HG03378 (cell line): ENCODE measurements around the gene KCNAB2.

Source experiments
- ATAC-seq: cut with Tn5 transposase; IDR thresholded peaks from one replicate; pipeline ENCODE4 v1.9.1; 2021; ENCODE audit warnings: mild to moderate bottlenecking, moderate library complexity; ENCODE audit not compliant: unreplicated experiment

The KCNAB2 gene

DNA sequence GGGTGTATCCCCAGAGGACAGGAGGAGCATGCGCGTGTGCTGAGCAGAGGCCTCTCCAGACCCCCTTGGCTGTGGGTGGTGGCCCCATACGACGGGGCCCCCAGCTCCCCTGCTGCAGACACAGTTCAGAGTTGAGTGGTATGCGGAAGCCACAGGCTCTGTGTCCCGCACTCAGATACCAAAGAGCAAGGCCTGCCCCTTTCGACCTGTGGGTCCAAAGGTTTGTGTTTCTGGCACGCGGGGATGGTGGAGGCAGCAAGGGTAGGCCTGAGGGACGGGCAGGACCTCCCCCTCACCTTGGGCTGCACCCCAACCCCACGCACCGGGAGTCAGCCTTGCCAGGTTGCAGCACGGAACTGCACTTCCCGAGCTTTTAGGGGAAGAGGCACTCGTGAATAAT is at the start of gene KCNAB2:
TSS of gene KCNAB2 (plus strand) at position 328 of the 400 bp plus-strand sequence. CDS start 5,649 bp downstream, outside the sequence.
- ATAC-seq = no peak

DNA sequence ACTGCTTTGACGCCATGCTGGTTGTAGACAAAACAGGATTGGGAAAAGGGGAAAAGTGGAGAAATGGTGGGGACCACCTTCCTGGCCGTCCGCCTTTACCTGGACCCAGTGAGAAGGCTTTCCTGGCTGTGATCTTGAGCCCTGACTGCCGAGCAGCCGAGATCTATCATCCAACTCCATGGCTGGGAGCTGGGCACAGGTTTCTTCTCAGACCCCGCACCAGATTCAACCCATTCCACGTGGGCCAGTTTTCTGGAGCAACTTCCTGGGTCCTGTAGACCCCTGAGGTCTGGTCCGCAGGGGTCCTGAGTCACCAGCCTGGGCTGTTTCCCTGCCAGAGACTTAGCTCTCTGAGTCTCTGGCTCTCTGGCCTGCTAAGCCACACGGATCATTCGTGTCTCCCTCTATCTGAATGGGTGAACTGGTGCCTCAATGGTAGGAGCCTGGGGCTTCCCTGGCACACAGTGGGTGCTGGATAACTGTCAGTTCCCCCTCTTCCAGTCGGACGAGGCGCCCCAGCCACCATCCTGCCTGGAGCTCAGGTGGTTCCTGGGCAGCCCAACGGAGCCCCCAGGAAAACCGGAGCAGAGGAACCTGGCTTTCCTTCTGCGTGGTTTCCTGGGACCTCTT is 48.9 kb upstream of the KCNAB2 start:
- ATAC-seq = no peak

DNA sequence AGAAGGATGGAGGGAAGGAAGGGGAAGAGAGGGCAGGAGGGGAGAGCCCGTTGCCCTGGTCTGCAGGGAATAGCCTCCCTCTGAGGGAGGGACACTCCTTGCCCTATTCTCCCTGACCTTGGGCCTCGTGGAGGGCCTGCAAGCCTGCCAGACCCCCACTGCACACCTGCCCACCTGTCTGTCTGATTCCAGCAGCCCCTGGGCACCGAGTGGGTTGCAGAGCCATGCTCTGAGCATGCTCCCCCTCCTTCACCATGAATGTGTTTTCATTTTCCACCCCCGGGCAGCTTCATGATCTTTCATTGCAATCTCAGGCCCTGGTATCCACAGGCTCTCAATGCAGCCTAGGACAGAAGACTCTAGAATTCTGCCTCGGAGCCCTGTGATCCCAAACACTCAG is 48.4 kb upstream of the KCNAB2 start:
- ATAC-seq = no peak

DNA sequence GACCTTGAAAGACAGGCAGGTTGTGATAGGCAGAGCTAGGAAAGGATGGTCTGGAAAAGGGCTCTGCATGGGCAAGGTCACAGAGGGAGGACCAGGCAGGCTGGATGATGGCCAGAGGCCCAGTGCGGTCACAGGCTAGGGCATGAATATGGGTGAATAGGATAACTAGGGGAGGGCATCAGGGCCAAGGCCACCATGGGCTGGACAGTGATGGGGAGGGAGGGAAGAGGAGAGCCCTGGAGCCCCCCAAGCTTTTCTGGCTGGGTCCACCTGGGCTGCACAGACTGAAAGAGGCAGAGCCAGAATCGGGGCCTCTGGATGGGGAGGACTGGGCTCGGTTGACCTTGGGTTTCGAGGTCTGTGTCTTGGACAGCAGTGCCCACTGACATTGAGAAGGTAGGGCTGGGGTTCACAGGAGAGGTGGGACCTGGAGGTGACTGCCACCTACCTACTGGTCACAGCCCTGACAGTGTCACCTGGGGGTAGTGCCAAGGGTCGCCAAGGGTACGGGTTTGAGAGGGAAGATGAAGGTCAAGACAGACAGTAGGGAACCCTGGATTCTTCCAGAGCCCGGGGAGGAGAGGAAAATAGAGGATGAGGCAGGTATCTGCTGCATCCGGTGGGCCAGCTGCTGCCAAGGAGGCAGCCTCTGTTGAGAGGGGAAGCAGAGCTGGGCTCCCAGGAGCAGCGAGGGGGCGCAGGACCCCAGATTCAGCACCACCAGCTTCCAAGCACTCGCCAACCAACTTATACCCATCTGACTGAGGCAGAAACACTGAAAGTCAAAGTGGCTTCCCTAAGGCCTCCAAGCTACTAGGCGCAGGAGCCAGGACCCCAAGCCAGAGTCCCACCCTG is 47.4 kb upstream of the KCNAB2 start:
- no peak for ATAC-seq

DNA sequence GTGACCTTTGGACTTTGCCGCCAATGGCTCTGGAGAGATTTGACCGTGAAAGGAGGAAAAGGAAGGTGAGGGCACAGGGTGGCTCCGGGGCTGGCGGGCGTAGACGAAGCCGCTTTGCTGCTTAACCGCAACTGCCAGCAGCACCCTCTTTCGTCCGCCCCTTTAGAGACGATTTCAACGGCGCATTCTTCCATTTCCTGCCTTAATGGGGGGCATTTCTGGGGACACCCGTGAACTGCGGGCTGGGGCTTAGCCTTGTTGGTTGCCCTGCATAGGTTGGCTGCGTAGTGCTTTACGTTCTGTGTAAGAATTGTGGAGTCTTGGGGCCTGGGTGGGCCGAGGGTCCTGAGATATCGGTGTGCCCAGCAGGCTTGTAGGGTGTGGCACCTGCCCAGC is 46.8 kb upstream of the KCNAB2 start:
- no peak for ATAC-seq

DNA sequence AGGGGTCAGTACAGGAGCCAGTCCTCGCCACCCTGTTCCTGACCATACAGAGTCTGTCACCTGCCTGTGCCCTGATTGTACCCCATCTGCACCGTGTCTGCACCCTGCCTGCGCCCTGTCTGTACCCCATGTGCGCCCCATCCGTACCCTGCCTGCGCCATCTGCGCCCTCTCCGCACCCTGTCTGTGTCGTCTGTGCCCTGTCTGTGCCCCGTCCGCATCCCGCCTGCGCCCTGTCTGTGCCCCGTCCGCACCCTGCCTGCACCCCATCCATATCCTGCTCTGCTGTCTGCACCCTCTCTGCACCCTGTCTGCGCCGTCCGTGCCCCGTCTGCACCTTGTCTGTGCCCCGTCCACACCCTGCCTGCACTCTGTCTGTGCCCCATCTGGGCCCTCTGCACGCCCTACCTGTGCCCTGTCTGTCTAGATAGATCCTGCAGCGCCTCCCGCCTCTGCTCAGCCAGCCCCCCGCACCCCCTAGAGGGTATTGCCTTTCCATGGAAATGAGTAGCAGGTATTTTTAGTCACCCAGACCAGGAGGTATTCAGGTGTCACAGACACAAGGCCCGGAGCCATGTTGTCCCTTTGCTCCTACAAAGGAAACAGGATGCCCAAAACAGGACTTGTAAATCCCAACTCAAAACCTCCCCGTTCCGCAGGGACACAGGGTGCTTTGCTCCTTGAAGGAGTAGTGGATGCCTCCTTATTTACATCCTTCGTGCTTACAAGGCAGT is 45.8 kb upstream of the KCNAB2 start:
- no peak for ATAC-seq

DNA sequence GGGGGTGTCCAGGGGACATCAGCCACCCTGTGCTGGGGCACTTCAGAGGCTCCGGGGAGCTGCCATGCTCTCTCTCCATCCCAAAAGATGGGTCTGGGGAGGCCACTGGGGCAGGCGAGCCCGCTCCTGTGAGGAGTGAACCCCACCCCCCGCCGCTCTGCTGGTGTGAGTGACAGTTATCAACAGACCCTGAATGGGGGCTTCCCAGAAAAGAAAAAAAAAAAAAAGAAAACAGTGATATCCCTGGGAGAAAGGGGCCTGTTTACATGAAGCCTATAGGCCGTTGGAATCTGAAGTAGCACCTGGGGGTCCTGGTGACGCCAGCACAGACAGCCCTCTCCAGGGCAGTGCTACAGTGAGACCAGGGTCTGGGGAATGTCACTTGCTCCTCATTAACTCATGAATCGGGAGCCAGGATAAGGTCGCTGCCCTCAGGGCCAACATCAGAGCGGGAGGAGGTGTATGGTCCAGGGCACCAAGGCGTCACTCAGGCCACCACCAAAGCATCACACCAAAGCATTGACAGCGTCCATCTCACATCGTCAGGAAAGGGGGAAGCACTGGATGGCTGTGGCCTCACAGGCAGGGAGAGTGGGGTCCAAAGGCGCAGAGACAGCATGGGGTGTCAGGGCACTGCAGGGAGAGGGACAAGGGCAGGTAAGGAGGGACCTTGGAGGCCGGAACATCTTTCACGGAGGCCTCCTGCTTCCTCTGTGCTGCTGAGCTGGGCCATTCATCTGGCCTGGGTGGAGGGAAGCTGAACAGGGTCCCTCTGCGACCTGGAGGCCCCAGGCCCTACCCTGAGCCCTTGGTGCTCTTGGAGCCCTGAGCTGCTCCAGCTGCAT is 45.0 kb upstream of the KCNAB2 start:
- ATAC-seq = no peak

DNA sequence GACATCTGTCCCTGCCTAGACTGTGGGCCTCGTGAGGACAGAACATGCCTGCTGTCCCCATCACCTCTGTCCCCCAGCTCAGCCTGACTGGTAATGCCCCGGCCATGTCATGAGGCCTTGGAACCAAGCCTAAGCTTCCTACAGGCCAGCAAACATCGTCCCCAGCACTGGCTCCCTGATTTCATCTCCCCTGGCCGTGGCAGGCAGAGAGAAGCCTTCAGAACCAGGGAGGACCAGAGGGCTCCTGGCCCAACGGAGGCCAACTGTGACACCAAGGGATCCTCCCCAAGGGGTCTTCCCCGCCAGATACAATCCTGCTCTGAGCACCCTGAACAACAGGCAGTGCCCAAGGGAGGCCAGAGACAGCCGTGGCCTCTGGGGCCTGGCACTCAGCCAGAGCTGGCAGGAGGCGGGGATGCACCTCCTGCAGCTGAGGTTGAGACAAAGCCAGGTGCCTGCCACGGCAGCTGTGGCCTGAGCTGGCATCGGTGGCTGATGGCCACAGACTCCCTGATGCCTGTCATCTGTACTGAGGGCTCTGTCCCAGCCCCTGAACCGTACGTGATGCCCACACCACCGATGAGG is 43.6 kb upstream of the KCNAB2 start:
- ATAC-seq = no peak

DNA sequence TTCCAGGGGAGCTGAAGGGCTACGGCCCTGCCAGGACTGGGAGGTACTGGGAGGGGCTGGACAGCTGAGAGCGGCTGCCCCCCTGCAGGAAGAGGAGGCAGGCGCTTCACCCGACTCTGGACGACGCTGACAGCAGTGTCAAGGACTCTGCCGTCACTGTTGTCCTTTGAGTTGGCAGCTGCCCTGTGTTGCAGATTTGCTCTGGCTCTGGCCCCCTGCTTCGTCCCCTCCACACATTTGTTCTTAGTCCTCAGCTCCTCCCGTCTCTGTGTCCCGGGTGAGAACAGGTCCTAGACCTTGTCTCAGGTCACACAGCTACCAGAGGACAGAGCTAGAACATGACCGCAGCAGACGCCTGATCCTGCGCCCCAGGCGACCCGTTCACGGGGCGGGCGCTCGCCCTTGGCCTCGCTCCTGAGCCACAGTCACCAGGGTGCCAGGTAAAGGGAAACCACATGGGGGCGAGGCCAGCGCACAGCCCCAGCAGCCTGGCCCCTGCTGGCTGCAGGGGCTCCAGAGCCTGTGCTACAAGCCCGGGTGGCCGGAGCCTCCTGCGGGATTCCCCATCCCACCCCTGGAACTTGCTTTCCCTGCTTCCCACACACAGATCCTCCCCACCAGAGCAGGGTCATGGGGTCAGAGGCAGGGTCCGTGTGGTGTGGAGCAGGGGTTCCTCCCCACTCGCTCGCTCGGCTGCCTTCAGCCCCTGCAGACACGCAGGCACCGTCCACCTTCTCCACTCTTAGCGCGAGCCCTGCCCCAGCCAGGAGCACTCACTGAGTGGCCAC is 42.8 kb upstream of the KCNAB2 start:
- ATAC-seq = no peak

DNA sequence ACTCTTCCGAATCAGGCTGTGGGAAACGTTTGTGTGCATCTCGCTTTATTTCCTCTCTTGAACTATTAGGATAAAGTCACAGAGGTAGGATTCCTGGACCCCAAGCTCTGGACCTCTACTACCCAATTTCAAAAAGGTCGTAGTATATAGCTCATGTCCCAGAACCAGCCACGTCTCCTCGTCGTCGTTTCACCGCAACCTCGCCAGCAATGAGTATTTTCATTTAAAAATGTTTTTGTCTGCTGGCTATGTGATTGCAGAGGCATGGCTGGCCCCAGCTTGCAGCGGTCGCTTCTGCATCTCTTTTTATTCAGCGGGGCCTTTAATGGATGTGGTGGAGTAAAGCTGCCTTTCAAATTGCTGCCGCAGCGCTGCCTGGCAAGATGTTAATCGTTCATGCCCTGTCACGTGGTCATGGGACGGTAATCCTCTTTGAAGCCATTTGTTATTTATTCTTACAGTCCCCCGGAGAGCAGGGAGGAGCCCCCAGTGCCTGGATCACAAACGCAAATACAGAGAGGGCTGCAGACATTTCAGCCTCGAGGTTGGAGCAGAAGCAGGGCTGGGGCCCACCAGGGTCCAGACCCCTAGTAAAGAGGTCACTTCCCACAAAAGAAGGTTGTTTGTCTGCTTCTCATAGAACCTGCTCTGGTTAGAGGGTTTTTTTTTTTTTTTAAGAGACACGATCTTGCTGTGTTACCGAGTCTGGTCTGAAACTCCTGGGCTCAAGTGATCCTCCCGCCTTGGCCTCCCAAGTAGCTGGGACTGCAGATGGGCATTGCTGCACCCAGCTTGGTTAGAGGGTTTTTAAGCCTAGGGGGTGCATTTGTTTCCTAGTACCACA is 41.9 kb upstream of the KCNAB2 start:
- no peak for ATAC-seq

DNA sequence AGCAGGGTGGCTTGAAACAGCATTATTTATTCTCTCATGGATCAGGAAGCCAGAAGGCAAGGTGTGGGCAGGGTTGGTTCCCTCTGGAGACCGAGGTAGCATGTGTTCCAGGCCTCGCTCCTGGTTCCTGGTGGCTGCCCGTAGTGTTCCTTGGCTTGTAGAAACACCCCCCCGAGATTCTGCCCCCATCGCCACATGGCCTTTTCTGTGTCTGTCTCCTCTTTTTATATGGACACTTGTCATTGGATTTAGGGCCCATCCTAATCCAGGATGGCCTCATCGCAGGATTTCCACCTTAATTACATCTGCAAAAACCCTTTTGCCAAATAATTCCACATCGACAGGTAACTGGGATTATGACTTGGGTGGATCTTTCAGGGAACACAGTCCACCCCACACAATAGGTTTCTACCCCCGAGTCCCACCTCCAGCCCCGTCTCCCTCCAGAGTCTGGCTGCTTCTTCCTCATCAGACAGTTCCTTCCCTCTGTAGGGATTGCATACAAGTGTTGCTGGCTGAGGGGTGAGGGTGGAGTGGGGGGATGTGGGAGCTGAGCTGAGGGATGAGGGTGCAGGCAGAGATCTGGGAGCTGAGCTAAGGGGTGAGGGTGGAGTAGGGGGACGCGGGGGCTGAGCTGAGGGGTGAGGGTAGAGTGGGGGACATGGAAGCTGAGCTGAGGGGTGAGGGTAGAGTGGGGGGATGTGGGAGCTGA is 41.1 kb upstream of the KCNAB2 start:
- ATAC-seq = no peak

DNA sequence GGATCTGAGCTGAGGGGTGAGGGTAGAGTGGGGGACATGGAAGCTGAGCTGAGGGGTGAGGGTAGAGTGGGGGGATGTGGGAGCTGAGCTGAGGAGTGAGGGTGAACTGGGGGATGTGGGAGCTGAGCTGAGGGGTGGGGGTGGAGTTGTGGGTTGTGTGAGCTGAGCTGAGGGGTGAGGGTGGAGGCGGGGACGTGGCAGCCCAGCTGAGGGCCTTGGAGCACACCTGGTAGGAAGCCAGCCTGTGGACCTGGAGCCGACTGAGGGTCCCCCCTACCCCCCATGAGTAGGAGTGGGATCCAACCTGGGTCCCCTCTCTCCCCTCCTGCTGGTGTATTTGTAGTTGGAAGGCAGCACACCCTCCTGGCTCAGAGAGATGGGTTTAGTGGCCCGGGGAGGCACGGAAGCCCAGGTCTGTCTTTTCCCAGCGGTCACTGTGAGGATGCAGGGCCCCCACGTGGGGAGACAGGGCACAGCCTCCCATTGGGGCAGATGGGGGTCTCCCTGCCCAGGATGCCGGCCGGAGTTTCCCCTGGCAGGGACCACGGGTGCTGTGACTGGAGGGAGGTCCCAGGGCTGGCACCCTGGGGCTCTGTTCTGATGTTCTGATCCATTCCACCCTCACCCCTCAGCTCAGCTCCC is 40.3 kb upstream of the KCNAB2 start:
- no peak for ATAC-seq

DNA sequence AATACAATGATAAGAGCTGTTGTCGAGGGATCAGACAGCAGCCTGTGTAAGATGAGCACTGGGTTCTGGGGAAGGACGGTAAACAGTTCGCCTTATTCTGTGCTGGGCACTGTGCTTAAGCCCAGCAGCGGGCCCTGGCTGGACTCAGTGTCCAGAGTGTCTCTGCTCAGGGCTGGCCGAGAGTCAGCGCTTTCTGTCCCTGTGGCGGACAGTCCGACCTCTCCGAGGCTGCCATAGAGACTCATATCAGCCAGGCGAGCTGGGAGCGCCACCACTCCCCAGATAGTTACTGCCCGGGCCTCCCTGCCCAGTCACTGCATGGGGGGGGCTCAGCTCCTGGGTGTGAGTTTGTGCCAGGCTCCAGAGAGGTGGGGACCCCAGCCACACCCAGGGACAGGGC is 38.8 kb upstream of the KCNAB2 start:
- no peak for ATAC-seq

DNA sequence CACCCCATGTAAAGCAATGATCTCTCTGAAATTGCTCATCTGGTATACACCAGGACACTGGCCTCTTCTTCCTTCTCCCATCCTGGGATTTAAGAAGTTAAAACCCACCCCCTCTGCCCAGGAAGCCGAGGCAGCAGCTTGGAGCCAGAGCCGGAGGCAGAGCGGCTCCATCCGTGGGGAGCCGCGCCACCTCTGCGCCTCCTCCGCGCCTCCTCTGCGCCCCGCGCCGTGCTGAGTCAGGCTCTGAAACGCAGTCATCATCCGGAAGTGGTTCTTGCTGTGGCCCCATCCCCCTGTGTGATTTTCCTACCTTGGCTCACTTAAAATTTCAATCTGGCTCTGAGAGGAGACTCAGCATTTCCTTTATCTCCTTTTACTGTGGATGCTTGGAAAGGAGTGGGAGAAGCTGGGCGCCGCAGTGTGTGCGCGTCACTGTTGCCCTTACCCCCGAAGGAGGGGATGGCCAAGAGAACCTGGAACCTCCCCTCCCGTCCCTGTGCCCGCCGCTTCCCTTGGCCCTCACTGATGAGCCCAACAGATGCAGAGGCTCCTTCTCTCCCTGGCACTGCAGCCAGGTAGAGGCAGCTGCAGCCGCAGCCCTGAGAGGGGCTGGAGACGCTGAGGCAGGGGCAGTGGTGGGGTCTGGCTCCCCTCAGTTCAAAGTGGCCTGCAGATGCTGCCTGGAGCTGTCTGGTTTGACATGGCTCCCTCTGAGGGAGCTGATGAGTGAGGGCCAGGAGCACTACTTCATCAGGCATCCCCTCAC is 38.2 kb upstream of the KCNAB2 start:
- ATAC-seq = no peak

DNA sequence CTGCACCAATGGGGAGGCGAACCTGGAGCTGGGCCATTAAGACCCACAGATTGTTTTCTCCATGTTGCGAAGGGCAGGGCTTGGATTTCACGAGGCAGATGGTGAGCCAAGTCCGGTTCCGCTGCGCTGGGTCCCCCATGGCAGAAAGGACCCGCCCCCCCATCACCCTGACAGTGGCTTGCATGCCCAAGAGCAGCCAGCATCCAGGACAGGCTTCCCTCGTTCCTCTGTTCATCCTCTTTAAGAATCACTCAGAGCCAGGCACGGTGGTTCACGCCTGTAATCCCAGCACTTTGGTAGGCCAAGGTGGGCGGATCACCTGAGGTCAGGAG is 37.6 kb upstream of the KCNAB2 start:
- ATAC-seq = no peak

DNA sequence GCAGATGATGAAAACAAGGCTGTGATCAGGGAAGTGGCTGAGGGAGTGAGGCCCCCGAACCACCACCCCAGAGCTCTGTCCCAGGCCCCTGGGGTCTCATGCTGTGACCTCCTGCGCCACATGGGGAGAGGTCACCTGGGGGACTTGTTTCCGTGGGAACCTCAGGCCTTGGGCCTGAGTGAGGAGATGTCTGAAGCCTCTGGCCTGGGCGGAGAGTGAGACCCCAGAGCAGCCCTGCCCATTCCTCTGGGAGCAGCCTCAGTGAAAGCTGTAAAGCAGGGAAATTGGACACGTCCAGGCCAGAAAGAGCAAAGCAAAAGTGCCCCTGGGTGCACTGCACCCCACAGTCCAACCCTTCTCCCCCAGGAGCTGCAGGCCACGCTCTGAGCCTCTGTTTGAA is 37.0 kb upstream of the KCNAB2 start:
- ATAC-seq = no peak
